Thoracic aorta (tissue), 2 donors: ENCODE measurements around the gene RABEP2. TPM values are rescaled to one million over a fixed set of nuclear protein-coding genes. Genes with fewer than 3 reads are reported as not detected.

ENCODE experiments used
- ATAC-seq: fragments of 150-250 bp; one replicate; pipeline ENCODE4 v1.8.0; 2017; ENCODE audit warnings: low read depth; ENCODE audit not compliant: insufficient number of reproducible peaks, low FRiP score
- DNase-seq: peaks from one replicate; pipeline ENCODE4 v3.0.0-alpha.2; 2020; ENCODE audit warnings: low spot score
- H3K27ac ChIP-seq, 2 donors: fragments of 200-600 bp; sonication (generic); 1 replicate in 1 of 2; 2 replicates in 1 of 2; pipeline ENCODE4 v1.5.1; 2016; ENCODE audit warnings: mild to moderate bottlenecking in 2 of 2, moderate library complexity in 2 of 2
- H3K27me3 ChIP-seq: fragments of 200-600 bp; sonication (generic); replicated peaks from 2 replicates; pipeline ENCODE4 v1.6.0; 2016; ENCODE audit warnings: mild to moderate bottlenecking; ENCODE audit not compliant: insufficient read depth
- H3K36me3 ChIP-seq: fragments of 200-600 bp; sonication (generic); one replicate; pipeline ENCODE4 v1.5.1; 2016
- H3K4me1 ChIP-seq, 2 donors: fragments of 200-600 bp; sonication (generic); 1 replicate in 1 of 2; 2 replicates in 1 of 2; pipeline versions ENCODE4 v1.5.1 to v1.6.0; 2016; ENCODE audit warnings: low read depth in 2 of 2, mild to moderate bottlenecking in 1 of 2; ENCODE audit not compliant: control insufficient read depth in 1 of 2
- H3K4me3 ChIP-seq: fragments of 200-600 bp; sonication (generic); 2 replicates; pipeline ENCODE4 v1.5.1; 2016; ENCODE audit warnings: mild to moderate bottlenecking
- H3K9me3 ChIP-seq: fragments of 200-600 bp; sonication (generic); 2 replicates; pipeline ENCODE4 v1.5.1; 2016
- CTCF ChIP-seq: fragments of 200-600 bp; sonication (generic); IDR thresholded peaks from one replicate; pipeline ENCODE4 v1.5.1; 2019; ENCODE audit warnings: antibody characterized with exemption
- total RNA-seq, 2 donors: library from RNA; depleted of rRNA; stranded (reverse); fragments of >200 nt; gene quantifications; one replicate each; pipeline versions ENCODE4 v1.1.0 to v1.2.3, GENCODE V29; 2016

The RABEP2 gene
- total RNA-seq, 2 donors from 2014 or later = 18.3 to 62.0 TPM

GRCh38 chr16:28880955-28881354 is 44.1 kb downstream of the RABEP2 start:
- no peaks in the 10 kb centered on the region for H3K36me3 ChIP-seq
- peaks cover 8 to 14% of the 10 kb centered on the region in 2 donors for H3K4me1 ChIP-seq
- H3K4me3 ChIP-seq = no peak overlapping the region
- TF ChIP-seq CTCF = no peak
- no peaks in the 10 kb centered on the region for H3K27me3 ChIP-seq
- DNase-seq (no peak), ATAC-seq (no peak)
- H3K9me3 ChIP-seq = no peaks in the 10 kb centered on the region
- H3K27ac ChIP-seq = no peak overlapping the region

- Histone ChIP-seq H3K9me3 (no peaks in the 10 kb centered on the region), H3K27ac (no peak overlapping the region), H3K36me3 (no peaks in the 10 kb centered on the region), H3K4me3 (peak overlapping the region; percentile 94), H3K27me3 (no peaks in the 10 kb centered on the region), H3K4me1 (peaks cover 8 to 14% of the 10 kb centered on the region in 2 donors)
- TF ChIP-seq CTCF = no peak
- ATAC-seq (no peak), DNase-seq (no peak)
These were observed 44.5 kb downstream of the RABEP2 start for GRCh38 chr16:28880589-28880915.

- peak; percentile 51 for ATAC-seq
- Histone ChIP-seq H3K9me3 (no peaks in the 10 kb centered on the region), H3K36me3 (no peaks in the 10 kb centered on the region), H3K4me1 (peaks cover 8 to 14% of the 10 kb centered on the region in 2 donors), H3K27ac (no peak overlapping the region), H3K27me3 (no peaks in the 10 kb centered on the region), H3K4me3 (peak overlapping the region; percentile 94)
- DNase-seq = peak; percentile 64
- peak; percentile 54 for TF ChIP-seq CTCF
These were observed 45.0 kb downstream of the RABEP2 start for GRCh38 chr16:28879841-28880588.

- DNase-seq (no peak), ATAC-seq (no peak)
- Histone ChIP-seq H3K27me3 (no peaks in the 10 kb centered on the region), H3K27ac (no peak overlapping the region), H3K4me3 (peak overlapping the region; percentile 94), H3K9me3 (no peaks in the 10 kb centered on the region), H3K4me1 (peaks cover 8 to 14% of the 10 kb centered on the region in 2 donors), H3K36me3 (peaks cover under 1% of the 10 kb centered on the region)
- no peak for TF ChIP-seq CTCF
These were observed 45.7 kb downstream of the RABEP2 start for GRCh38 chr16:28879261-28879840.

GRCh38 chr16:28878083-28878926 is 46.7 kb downstream of the RABEP2 start, which contains the start of gene ATP2A1:
TSS of gene ATP2A1 (plus strand) at chr16:28878488. CDS start at chr16:28878672, 184 bp downstream.
- no peaks in the 10 kb centered on the region for H3K27me3 ChIP-seq
- no peaks in the 10 kb centered on the region for H3K9me3 ChIP-seq
- DNase-seq (no peak), ATAC-seq (no peak)
- peak within 1 kb of the TSS; percentile 94 for H3K4me3 ChIP-seq
- peaks cover 5% of the 10 kb centered on the region for H3K36me3 ChIP-seq
- TF ChIP-seq CTCF = no peak
- no peak within 1 kb of the TSS for H3K27ac ChIP-seq
- H3K4me1 ChIP-seq = peaks cover 8 to 14% of the 10 kb centered on the region in 2 donors
